Panc1 (cell line): ENCODE results near the gene SDK2. TPM values are rescaled to one million over a fixed set of nuclear protein-coding genes. Genes with fewer than 3 reads are reported as not detected.

Source experiments
- ATAC-seq: fragments of 200-7000 bp; cut with Tn5 transposase; 2 replicates; pipeline ENCODE4 v1.9.1; 2020; ENCODE audit warnings: mild to moderate bottlenecking, moderate library complexity
- BruUV-seq: library from RNA; stranded (reverse); fragments of 400-500 nt; replicated peaks from 2 replicates; lab custom pipeline; 2021; lab: Mats Ljungman, UMichigan
- CTCF ChIA-PET: fragments of 300-600 bp; sonication (Branson Sonifier 250); formaldehyde crosslinking; loops from one replicate; lab custom pipeline; 2022; ENCODE audit warnings: antibody characterized with exemption; lab: Charles Lee
- POLR2A ChIA-PET: fragments of 300-600 bp; sonication (Branson Sonifier 250); formaldehyde crosslinking; loops from one replicate; lab custom pipeline; 2022; ENCODE audit warnings: antibody characterized with exemption; lab: Charles Lee
- DNase-seq: peaks from one replicate; pipeline ENCODE4 v3.0.0-alpha.2; 2010; ENCODE audit warnings: low read depth, low spot score
- H3K27ac ChIP-seq: 2 replicates; pipeline ENCODE4 v1.5.1; 2011; ENCODE audit warnings: mild to moderate bottlenecking, low read length, inconsistent platforms
- H3K27me3 ChIP-seq: fragments of 200-500 bp; sonication (Bioruptor generic); 2 replicates; pipeline ENCODE4 v1.6.0; 2014; ENCODE audit warnings: low read length, inconsistent platforms; ENCODE audit not compliant: control insufficient read depth, insufficient read depth
- H3K36me3 ChIP-seq: fragments of 200-500 bp; sonication (Bioruptor generic); 2 replicates; pipeline ENCODE4 v1.5.1; 2014; ENCODE audit warnings: inconsistent platforms, mild to moderate bottlenecking, low read length, moderate library complexity; ENCODE audit not compliant: control insufficient read depth, insufficient read depth
- H3K4me1 ChIP-seq: 2 replicates; pipeline ENCODE4 v1.5.1; 2011; ENCODE audit warnings: inconsistent platforms, mild to moderate bottlenecking, low read length, moderate library complexity; ENCODE audit not compliant: control insufficient read depth, insufficient read depth
- H3K4me3 ChIP-seq, 2 experiments: 2 replicates each; pipeline ENCODE4 v1.5.1; 2011 to 2012; ENCODE audit warnings: low read depth in 2 of 2, low read length in 2 of 2, mild to moderate bottlenecking in 2 of 2, inconsistent platforms in 1 of 2, moderate library complexity in 1 of 2
- H3K9me3 ChIP-seq: fragments of 200-500 bp; sonication (Bioruptor generic); 2 replicates; pipeline ENCODE4 v1.5.1; 2014; ENCODE audit warnings: low read depth, mild to moderate bottlenecking, inconsistent platforms, low read length, moderate library complexity; ENCODE audit not compliant: control insufficient read depth, insufficient read depth
- CTCF ChIP-seq: fragments of 450-650 bp; IDR thresholded peaks from 2 replicates; pipeline ENCODE4 v1.5.1; 2017; ENCODE audit warnings: mild to moderate bottlenecking
- POLR2AphosphoS5 ChIP-seq: IDR thresholded peaks from 2 replicates; pipeline ENCODE4 v1.6.1; 2012; ENCODE audit warnings: mild to moderate bottlenecking, low read depth, low read length, moderate library complexity
- REST ChIP-seq, 2 experiments: IDR thresholded peaks; 2 replicates each; pipeline ENCODE4 v1.6.1; 2011 to 2012; ENCODE audit warnings: low read depth in 2 of 2, control low read depth in 1 of 2, low read length in 1 of 2, mild to moderate bottlenecking in 1 of 2, moderate library complexity in 1 of 2; ENCODE audit not compliant: insufficient read depth in 1 of 2
- SIN3A ChIP-seq: IDR thresholded peaks from 2 replicates; pipeline ENCODE4 v1.6.1; 2012; ENCODE audit warnings: low read depth, mild to moderate bottlenecking, low read length, moderate library complexity, borderline replicate concordance; ENCODE audit not compliant: insufficient read depth
- TCF7L2 ChIP-seq: IDR thresholded peaks from 2 replicates; pipeline ENCODE4 v1.6.1; 2011; ENCODE audit warnings: mild to moderate bottlenecking, low read depth, low read length, inconsistent platforms
- in situ Hi-C: cut with HindIII; loops from 2 replicates; pipeline ENCODE4 v1.10.0; 2016; ENCODE audit warnings: low sequenced_read_pairs, low pct_unique_long_range_greater_than_20kb
- intact Hi-C: fragments of 100-400 bp; cut with micrococcal nuclease; formaldehyde crosslinking; loops from one replicate; pipeline ENCODE4 v1.10.0; 2022; ENCODE audit not compliant: unreplicated experiment
- total RNA-seq: library from RNA; stranded (reverse); gene quantifications from one replicate; pipeline ENCODE4 v1.2.1, GENCODE V29; 2021; ENCODE audit not compliant: unreplicated experiment

The SDK2 gene
- total RNA-seq, 1 experiment from 2014 or later, result 0.41 TPM

- no peak for DNase-seq
- Histone ChIP-seq H3K4me1 (no peaks in the 10 kb centered on the region), H3K27ac (no peak overlapping the region), H3K9me3 (no peaks in the 10 kb centered on the region), H3K4me3 (no peak overlapping the region), H3K27me3 (no peaks in the 10 kb centered on the region), H3K36me3 (no peaks in the 10 kb centered on the region)
- no peak for ATAC-seq
- ChIA-PET POLR2A (no interaction called here), CTCF (no interaction called here)
- in situ Hi-C loops, result no loop called here
- no TSS peak for BruUV-seq
- TF ChIP-seq POLR2AphosphoS5, result no peak
- intact Hi-C loops, result no loop called here
Measured at GRCh38 chr17:73350864-73351263, 293.4 kb downstream of the SDK2 start.

GRCh38 chr17:73349647-73350046, 294.6 kb downstream of the SDK2 start:
- no TSS peak for BruUV-seq
- H3K4me1 ChIP-seq, result no peaks in the 10 kb centered on the region
- ChIA-PET CTCF (no interaction called here), POLR2A (no interaction called here)
- no peak overlapping the region for H3K27ac ChIP-seq
- in situ Hi-C loops, result no loop called here
- intact Hi-C loops, result no loop called here
- DNase-seq, result no peak
- H3K4me3 ChIP-seq, result no peak overlapping the region
- H3K36me3 ChIP-seq, result no peaks in the 10 kb centered on the region
- ATAC-seq, result no peak
- no peaks in the 10 kb centered on the region for H3K9me3 ChIP-seq
- TF ChIP-seq POLR2AphosphoS5 (no peak), REST (IDR thresholded peaks at IDR 0.05; ENCODE audit: insufficient read depth in 1 of 2, low read depth in 2 of 2, low read length in 1 of 2) (no peak), TCF7L2 (no peak), CTCF (no peak), SIN3A (no peak)
- no peaks in the 10 kb centered on the region for H3K27me3 ChIP-seq

- H3K4me1 ChIP-seq, result peaks cover 3% of the 10 kb centered on the region
- no peaks in the 10 kb centered on the region for H3K36me3 ChIP-seq
- H3K27me3 ChIP-seq, result no peaks in the 10 kb centered on the region
- POLR2A ChIA-PET, result interaction anchor here (0.7 kb wide), 1 partner anchor 83 kb away, joined by 4 read pairs; no protein-coding TSS in a partner anchor
- H3K27ac ChIP-seq, result no peak overlapping the region
- no peaks in the 10 kb centered on the region for H3K9me3 ChIP-seq
- in situ Hi-C loops, result no loop called here
- ATAC-seq, result peak; percentile 15; the same call in 1 of the 2 replicates
- TF ChIP-seq POLR2AphosphoS5, result no peak
- TF ChIP-seq REST (IDR thresholded peaks at IDR 0.05; ENCODE audit: insufficient read depth in 1 of 2, low read depth in 2 of 2, low read length in 1 of 2), result no peak
- no peak for TF ChIP-seq SIN3A
- TF ChIP-seq CTCF, result no peak
- no peak for TF ChIP-seq TCF7L2
- no peak overlapping the region for H3K4me3 ChIP-seq
- intact Hi-C loops, result no loop called here
- CTCF ChIA-PET, result no interaction called here
- no peak for DNase-seq
- BruUV-seq, result no TSS peak
Measured at GRCh38 chr17:73349138-73349537, 295.1 kb downstream of the SDK2 start.
